GM12878 (cell line): Measurements from ENCODE around the gene SLC6A8. TPM values are rescaled to one million over a fixed set of nuclear protein-coding genes. Genes with fewer than 3 reads are reported as not detected.

Experiments
- EGR1 ChIP-seq, 2 experiments: IDR thresholded peaks; 1 replicate in 1 of 2; 2 replicates in 1 of 2; pipeline ENCODE4 v1.6.1; 2011 to 2012; ENCODE audit warnings: low read depth in 2 of 2, low read length in 2 of 2, borderline replicate concordance in 1 of 2, mild to moderate bottlenecking in 1 of 2, moderate library complexity in 1 of 2
- ESRRA ChIP-seq: IDR thresholded peaks from 2 replicates; pipeline ENCODE4 v1.6.1; 2012; ENCODE audit warnings: mild to moderate bottlenecking, low read length, improper control_type of control experiment
- EZH2 ChIP-seq: IDR thresholded peaks from 2 replicates; pipeline ENCODE4 v1.6.1; 2012; ENCODE audit warnings: low read depth, mild to moderate bottlenecking, control low read depth, inconsistent platforms, low read length, borderline replicate concordance; ENCODE audit not compliant: control insufficient read depth
- NFIC ChIP-seq: IDR thresholded peaks from 2 replicates; pipeline ENCODE4 v1.6.1; 2012; ENCODE audit warnings: low read depth, mild to moderate bottlenecking, inconsistent platforms, low read length, moderate library complexity
- NR2C2 ChIP-seq: IDR thresholded peaks from 2 replicates; pipeline ENCODE4 v1.6.1; 2011; ENCODE audit warnings: borderline replicate concordance, low read depth; ENCODE audit not compliant: control insufficient read depth, insufficient read length
- RAD21 ChIP-seq: IDR thresholded peaks from 2 replicates; pipeline ENCODE4 v1.6.1; 2011; ENCODE audit warnings: mild to moderate bottlenecking, low read depth, low read length, moderate library complexity; ENCODE audit not compliant: insufficient read depth
- RBBP5 ChIP-seq: fragments of 200-600 bp; sonication (generic); conservative IDR thresholded peaks from 2 replicates; pipeline ENCODE4 v1.6.1; 2016
- SMC3 ChIP-seq: IDR thresholded peaks from 2 replicates; pipeline ENCODE4 v1.6.1; 2011; ENCODE audit warnings: low read length, improper control_type of control experiment, borderline replicate concordance
- SUZ12 ChIP-seq: fragments of 200-600 bp; sonication (generic); IDR thresholded peaks from one replicate; pipeline ENCODE4 v1.6.1; 2018; ENCODE audit warnings: antibody characterized with exemption, mild to moderate bottlenecking; ENCODE audit not compliant: unreplicated experiment
- TAF1 ChIP-seq: IDR thresholded peaks from 2 replicates; pipeline ENCODE4 v1.6.1; 2011; ENCODE audit warnings: mild to moderate bottlenecking, low read depth, low read length, borderline replicate concordance
- ZNF687 ChIP-seq: fragments of 450-650 bp; IDR thresholded peaks from 2 replicates; pipeline ENCODE4 v1.6.1; 2017; ENCODE audit warnings: mild to moderate bottlenecking, moderate library complexity
- polyA plus RNA-seq, 11 experiments: library from polyadenylated mRNA; depleted of rRNA in 4 of 11; unstranded in 6 of 11; stranded (reverse) in 5 of 11; fragments of >200 nt; fragmentation: Nextera tagmentation in 4 of 11; fragmentation: Illumina TruSeq in 1 of 11; extraction: Ambion mirVana in 4 of 11; extraction: Trizol in 1 of 11; gene quantifications; 1 replicate in 1 of 11; 2 replicates in 10 of 11; pipeline versions ENCODE4 v1.2.1 to v1.2.3, GENCODE V29; 2011 to 2016; ENCODE audit warnings: inconsistent platforms in 2 of 11, missing spikeins in 2 of 11, low read depth in 1 of 11
- total RNA-seq, 4 experiments: library from RNA; depleted of rRNA in 3 of 4; stranded (reverse); fragments of >200 nt in 3 of 4; fragmentation: Illumina TruSeq in 1 of 4; extraction: Trizol in 1 of 4; gene quantifications; 2 replicates each; pipeline versions ENCODE4 v1.2.1 to v1.2.3, GENCODE V29; 2013 to 2021

Gene SLC6A8
- total and polyA plus RNA-seq, 10 of the 15 experiments (the other 5 are each of a cell fraction or from before 2014, with no cell fraction given): 0.01 to 0.72 (median 0.17) TPM; not detected in 6

GRCh38 chrX:153667281-153667955 is 20.3 kb upstream of the SLC6A8 start (continued):
- TF ChIP-seq RBBP5 (no peak), EZH2 (no peak), ESRRA (no peak), SUZ12 (no peak), ZNF687 (no peak), EGR1 (IDR thresholded peaks at IDR 0.05; ENCODE audit: borderline replicate concordance in 1 of 2, low read depth in 2 of 2, low read length in 2 of 2) (no peak), NR2C2 (no peak), SMC3 (no peak), RAD21 (no peak), TAF1 (no peak), NFIC (no peak)
